ENCODE measurements around the gene ZNF385B.

ZNF385B gene

GRCh38 chr2:179822540-179822939 is 38.9 kb downstream of the ZNF385B start:
- no peak overlapping the region for H3K4me3 ChIP-seq (ENCODE audit: low read depth, low read length)
- TF ChIP-seq, protein P1, sequence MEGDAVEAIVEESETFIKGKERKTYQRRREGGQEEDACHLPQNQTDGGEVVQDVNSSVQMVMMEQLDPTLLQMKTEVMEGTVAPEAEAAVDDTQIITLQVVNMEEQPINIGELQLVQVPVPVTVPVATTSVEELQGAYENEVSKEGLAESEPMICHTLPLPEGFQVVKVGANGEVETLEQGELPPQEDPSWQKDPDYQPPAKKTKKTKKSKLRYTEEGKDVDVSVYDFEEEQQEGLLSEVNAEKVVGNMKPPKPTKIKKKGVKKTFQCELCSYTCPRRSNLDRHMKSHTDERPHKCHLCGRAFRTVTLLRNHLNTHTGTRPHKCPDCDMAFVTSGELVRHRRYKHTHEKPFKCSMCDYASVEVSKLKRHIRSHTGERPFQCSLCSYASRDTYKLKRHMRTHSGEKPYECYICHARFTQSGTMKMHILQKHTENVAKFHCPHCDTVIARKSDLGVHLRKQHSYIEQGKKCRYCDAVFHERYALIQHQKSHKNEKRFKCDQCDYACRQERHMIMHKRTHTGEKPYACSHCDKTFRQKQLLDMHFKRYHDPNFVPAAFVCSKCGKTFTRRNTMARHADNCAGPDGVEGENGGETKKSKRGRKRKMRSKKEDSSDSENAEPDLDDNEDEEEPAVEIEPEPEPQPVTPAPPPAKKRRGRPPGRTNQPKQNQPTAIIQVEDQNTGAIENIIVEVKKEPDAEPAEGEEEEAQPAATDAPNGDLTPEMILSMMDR (IDR thresholded peaks at IDR 0.05; ENCODE audit: borderline replicate concordance, insufficient read depth, low read depth, low read length): no peak

- no peak overlapping the region for H3K4me3 ChIP-seq (ENCODE audit: low read depth, low read length)
- TF ChIP-seq, protein P1 (IDR thresholded peaks at IDR 0.05; ENCODE audit: borderline replicate concordance, insufficient read depth, low read depth, low read length): no peak
These were observed 42.9 kb downstream of the ZNF385B start for GRCh38 chr2:179818546-179818945.

- TF ChIP-seq, protein P1 (IDR thresholded peaks at IDR 0.05; ENCODE audit: borderline replicate concordance, insufficient read depth, low read depth, low read length): no peak
- no peak overlapping the region for H3K4me3 ChIP-seq (ENCODE audit: low read depth, low read length)
These were observed 44.1 kb downstream of the ZNF385B start for GRCh38 chr2:179817181-179817841.

GRCh38 chr2:179814050-179814449 is 47.4 kb downstream of the ZNF385B start:
- H3K4me3 ChIP-seq (ENCODE audit: low read depth, low read length): no peak overlapping the region
- TF ChIP-seq, protein P1 (IDR thresholded peaks at IDR 0.05; ENCODE audit: borderline replicate concordance, insufficient read depth, low read depth, low read length): no peak

GRCh38 chr2:179812501-179812900 is 48.9 kb downstream of the ZNF385B start:
- no peak overlapping the region for H3K4me3 ChIP-seq (ENCODE audit: low read depth, low read length)
- TF ChIP-seq, protein P1 (IDR thresholded peaks at IDR 0.05; ENCODE audit: borderline replicate concordance, insufficient read depth, low read depth, low read length): no peak

DNA sequence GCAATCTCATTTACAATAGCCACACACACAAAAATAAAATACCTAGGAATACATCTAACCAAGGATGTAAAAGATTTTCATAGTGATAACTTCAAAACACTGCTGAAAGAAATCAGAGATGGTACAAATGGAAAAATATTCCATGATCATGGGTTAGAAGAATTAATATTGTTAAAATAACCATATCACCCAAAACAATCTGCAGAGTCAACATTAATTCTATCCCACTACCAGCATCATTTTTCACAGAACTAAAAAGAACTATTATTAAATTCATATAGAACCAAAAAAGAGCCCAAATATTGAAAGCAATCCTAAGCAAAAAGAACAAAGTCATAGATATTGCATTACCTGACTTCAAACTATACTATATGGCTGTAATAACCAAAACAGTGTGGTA is 50.4 kb downstream of the ZNF385B start:
- no peak overlapping the region for H3K4me3 ChIP-seq (ENCODE audit: low read depth, low read length)
- TF ChIP-seq, protein P1 (IDR thresholded peaks at IDR 0.05; ENCODE audit: borderline replicate concordance, insufficient read depth, low read depth, low read length): no peak

- TF ChIP-seq, protein P1 (IDR thresholded peaks at IDR 0.05; ENCODE audit: borderline replicate concordance, insufficient read depth, low read depth, low read length): no peak
- no peak overlapping the region for H3K4me3 ChIP-seq (ENCODE audit: low read depth, low read length)
These were observed 51.8 kb downstream of the ZNF385B start for GRCh38 chr2:179809606-179810005.
